HG03442 (cell line): Measurements from ENCODE around the gene DAPK1.

ENCODE experiments used
- ATAC-seq: cut with Tn5 transposase; IDR thresholded peaks from one replicate; pipeline ENCODE4 v1.9.1; 2021; ENCODE audit warnings: mild to moderate bottlenecking, moderate library complexity; ENCODE audit not compliant: unreplicated experiment

DAPK1 gene

GRCh38 chr9:87497604-87498045, at the start of gene DAPK1:
Gene DAPK1 (plus strand): TSS chr9:87497867. CDS start chr9:87499078, 1,211 bp downstream.
- peak; percentile 54 for ATAC-seq

- ATAC-seq: no peak
Observed at GRCh38 chr9:87451149-87451548, 46.5 kb upstream of the DAPK1 start.

GRCh38 chr9:87455407-87455806, 42.3 kb upstream of the DAPK1 start:
- no peak for ATAC-seq

GRCh38 chr9:87461256-87461655, 36.4 kb upstream of the DAPK1 start:
- no peak for ATAC-seq

GRCh38 chr9:87464110-87464991, 33.3 kb upstream of the DAPK1 start:
- ATAC-seq: peak; percentile 72

- no peak for ATAC-seq
Observed at GRCh38 chr9:87464992-87465378, 32.7 kb upstream of the DAPK1 start.

GRCh38 chr9:87465816-87466215, 31.9 kb upstream of the DAPK1 start:
- no peak for ATAC-seq

- no peak for ATAC-seq
Observed at GRCh38 chr9:87467187-87467586, 30.5 kb upstream of the DAPK1 start.

- no peak for ATAC-seq
Observed at GRCh38 chr9:87469793-87470465, 27.7 kb upstream of the DAPK1 start.

GRCh38 chr9:87471746-87472145, 25.9 kb upstream of the DAPK1 start:
- ATAC-seq: no peak

- ATAC-seq: no peak
Observed at GRCh38 chr9:87475463-87475862, 22.2 kb upstream of the DAPK1 start.

- no peak for ATAC-seq
Observed at GRCh38 chr9:87478226-87478992, 19.3 kb upstream of the DAPK1 start.

GRCh38 chr9:87479801-87480201, 17.9 kb upstream of the DAPK1 start:
- peak; percentile 93 for ATAC-seq

- ATAC-seq: no peak
Observed at GRCh38 chr9:87481890-87482855, 15.5 kb upstream of the DAPK1 start.

- ATAC-seq: no peak
Observed at GRCh38 chr9:87490225-87490624, 7.4 kb upstream of the DAPK1 start.

- ATAC-seq: no peak
Observed at GRCh38 chr9:87490907-87491306, 6.8 kb upstream of the DAPK1 start.

GRCh38 chr9:87491523-87491922, 6.1 kb upstream of the DAPK1 start:
- no peak for ATAC-seq

- ATAC-seq: no peak
Observed at GRCh38 chr9:87492642-87493041, 5.0 kb upstream of the DAPK1 start.

GRCh38 chr9:87494970-87495471, 2.6 kb upstream of the DAPK1 start:
- peak; percentile 23 for ATAC-seq

- no peak for ATAC-seq
Observed at GRCh38 chr9:87497080-87497603, 525 bp upstream of the DAPK1 start.
